HepG2 (cell line): ENCODE measurements around the gene CDYL2. TPM values are rescaled to one million over a fixed set of nuclear protein-coding genes. Genes with fewer than 3 reads are reported as not detected.

Source experiments
- ATAC-seq: fragments of 200-7000 bp; cut with Tn5 transposase; 3 replicates; pipeline ENCODE4 v1.9.1; 2020; ENCODE audit warnings: mild to moderate bottlenecking, moderate library complexity
- BruUV-seq: library from RNA; stranded (reverse); fragments of 400-500 nt; replicated peaks from 2 replicates; lab custom pipeline; 2021; lab: Mats Ljungman, UMichigan
- CTCF ChIA-PET: fragments of 300-600 bp; formaldehyde crosslinking; extraction: SDS; loops from one replicate; lab custom pipeline; 2021; ENCODE audit warnings: low total read pairs, inconsistent platforms, low intra/inter-chr PET ratio; lab: Yijun Ruan, JAX
- POLR2A ChIA-PET: fragments of 350-600 bp; sonication (Branson Sonifier 250); formaldehyde crosslinking; loops from one replicate; lab custom pipeline; 2020; ENCODE audit warnings: antibody characterized with exemption, inconsistent platforms; lab: Yijun Ruan, JAX
- DNase-seq: peaks from one replicate; pipeline ENCODE4 v3.0.0-alpha.2; 2015; ENCODE audit warnings: low spot score
- FAIRE-seq: peaks from 3 replicates; lab custom pipeline; 2011; peaks lifted over from hg19 to GRCh38; lab: Jason Lieb, UNC
- H2AFZ ChIP-seq: one replicate; pipeline ENCODE4 v1.6.1; 2011; ENCODE audit warnings: low read length, inconsistent platforms
- H3K27ac ChIP-seq: fragments of 300-600 bp; 3 replicates; pipeline ENCODE4 v1.8.0; 2011; ENCODE audit warnings: mixed run types, mild to moderate bottlenecking, mixed read lengths, low read length, inconsistent platforms; ENCODE audit not compliant: insufficient read depth; ENCODE audit errors: extremely low read length
- H3K27me3 ChIP-seq, 2 experiments: fragments of 200-600 bp in 1 of 2; 2 replicates in 1 of 2; 3 replicates in 1 of 2; pipeline versions ENCODE4 v1.6.0 to v1.8.0; 2011; ENCODE audit warnings: low read length in 2 of 2, mild to moderate bottlenecking in 2 of 2, moderate library complexity in 2 of 2, inconsistent platforms in 1 of 2; ENCODE audit not compliant: insufficient read depth in 2 of 2, control insufficient read depth in 1 of 2
- H3K36me3 ChIP-seq, 2 experiments: fragments of 200-600 bp in 1 of 2; replicated peaks in 1 of 2; 2 replicates in 1 of 2; 3 replicates in 1 of 2; pipeline versions ENCODE4 v1.5.1 to v1.8.0; 2011; ENCODE audit warnings: low read length in 2 of 2, inconsistent platforms in 1 of 2; ENCODE audit not compliant: insufficient read depth in 2 of 2, control insufficient read depth in 1 of 2
- H3K4me1 ChIP-seq: 2 replicates; pipeline ENCODE4 v1.5.1; 2012; ENCODE audit warnings: low read length, inconsistent platforms; ENCODE audit not compliant: insufficient read depth
- H3K4me2 ChIP-seq: 2 replicates; pipeline ENCODE4 v1.6.0; 2011; ENCODE audit warnings: low read depth, low read length, inconsistent platforms
- H3K4me3 ChIP-seq, 3 experiments: fragments of 200-600 bp in 1 of 3; sonication (generic), shearing (Covaris generic) in 1 of 3; replicated peaks in 1 of 3; 2 replicates each; pipeline ENCODE4 v1.5.1; 2011 to 2016; ENCODE audit warnings: low read length in 3 of 3, inconsistent platforms in 2 of 3, low read depth in 2 of 3, mild to moderate bottlenecking in 2 of 3, control low read depth in 1 of 3, mixed read lengths in 1 of 3; ENCODE audit not compliant: insufficient read depth in 1 of 3
- H3K79me2 ChIP-seq: one replicate; pipeline ENCODE4 v1.6.1; 2011; ENCODE audit warnings: low read length, inconsistent platforms; ENCODE audit not compliant: insufficient read depth
- H3K9ac ChIP-seq: 2 replicates; pipeline ENCODE4 v1.6.0; 2011; ENCODE audit warnings: mild to moderate bottlenecking, low read depth, low read length, inconsistent platforms; ENCODE audit not compliant: insufficient read depth
- H3K9me3 ChIP-seq: 2 replicates; pipeline ENCODE4 v1.5.1; 2012; ENCODE audit warnings: mild to moderate bottlenecking, low read length
- H4K20me1 ChIP-seq: 2 replicates; pipeline ENCODE4 v1.6.0; 2011; ENCODE audit warnings: inconsistent platforms, mild to moderate bottlenecking, low read length, moderate library complexity; ENCODE audit not compliant: insufficient read depth
- BCL6 ChIP-seq: IDR thresholded peaks from 2 replicates; pipeline ENCODE4 v1.6.1; 2016; ENCODE audit warnings: missing genetic modification reagents, missing compliant biosample characterization
- BRD4 ChIP-seq: sonication (generic); formaldehyde crosslinking; IDR thresholded peaks from 2 replicates; pipeline ENCODE4 v1.4.0; 2020; ENCODE audit warnings: missing genetic modification reagents
- RBAK ChIP-seq: sonication (generic); formaldehyde crosslinking; IDR thresholded peaks from 2 replicates; pipeline ENCODE4 v1.5.1; 2020; ENCODE audit warnings: mild to moderate bottlenecking, missing genetic modification reagents
- ZIK1 ChIP-seq: sonication (generic); formaldehyde crosslinking; IDR thresholded peaks from 2 replicates; pipeline ENCODE4 v1.5.0; 2020; ENCODE audit warnings: mild to moderate bottlenecking, low read depth, missing genetic modification reagents, borderline replicate concordance
- ZKSCAN8 ChIP-seq: IDR thresholded peaks from 2 replicates; pipeline ENCODE4 v1.6.1; 2016; ENCODE audit warnings: borderline replicate concordance, missing genetic modification reagents, missing compliant biosample characterization
- ZNF17 ChIP-seq: sonication (generic); formaldehyde crosslinking; IDR thresholded peaks from 2 replicates; pipeline ENCODE4 v1.5.0; 2020; ENCODE audit warnings: mild to moderate bottlenecking, missing genetic modification reagents
- ZNF720 ChIP-seq: sonication (generic); formaldehyde crosslinking; IDR thresholded peaks from 2 replicates; pipeline ENCODE4 v1.4.0; 2020; ENCODE audit warnings: missing genetic modification reagents
- in situ Hi-C: cut with HindIII; loops from 2 replicates; pipeline ENCODE4 v1.10.0; 2017; ENCODE audit warnings: low pct_unique_long_range_greater_than_20kb; ENCODE audit not compliant: extremely low pct_ligation_motif_present
- intact Hi-C: fragments of 100-400 bp; cut with micrococcal nuclease; formaldehyde crosslinking; loops from one replicate; pipeline ENCODE4 v1.10.0; 2022; ENCODE audit not compliant: unreplicated experiment
- polyA plus RNA-seq, 8 experiments: library from polyadenylated mRNA; depleted of rRNA in 3 of 8; stranded (reverse) in 7 of 8; unstranded in 1 of 8; fragments of >200 nt; fragmentation: Illumina TruSeq in 4 of 8; extraction: Trizol in 4 of 8; gene quantifications; 2 replicates each; pipeline versions ENCODE4 v1.2.1 to v1.2.3, GENCODE V29; 2011 to 2016; ENCODE audit warnings: low read depth in 4 of 8, missing spikeins in 1 of 8, mixed read lengths in 1 of 8; ENCODE audit not compliant: insufficient read depth in 1 of 8
- total RNA-seq, 5 experiments: library from RNA; depleted of rRNA; stranded (reverse); fragments of >200 nt; fragmentation: Illumina TruSeq; extraction: Trizol; gene quantifications; 2 replicates each; pipeline ENCODE4 v1.2.3, GENCODE V29; 2016; ENCODE audit warnings: low read depth in 1 of 5
- TF ChIP-seq, protein P1 (sequence below): sonication (generic); formaldehyde crosslinking; IDR thresholded peaks from 2 replicates; pipeline ENCODE4 v1.5.0; 2020; ENCODE audit warnings: missing genetic modification reagents
- TF ChIP-seq, protein P2 (sequence below): sonication (generic); formaldehyde crosslinking; IDR thresholded peaks from 2 replicates; pipeline ENCODE4 v1.4.0; 2020; ENCODE audit warnings: low read depth, missing genetic modification reagents
- TF ChIP-seq, protein P3 (sequence below): sonication (generic); formaldehyde crosslinking; IDR thresholded peaks from 2 replicates; pipeline ENCODE4 v1.4.0; 2020; ENCODE audit warnings: missing genetic modification reagents, low read depth, mild to moderate bottlenecking, borderline replicate concordance
- TF ChIP-seq, protein P4 (sequence below): sonication (generic); formaldehyde crosslinking; IDR thresholded peaks from 2 replicates; pipeline ENCODE4 v1.4.0; 2020; ENCODE audit warnings: missing genetic modification reagents

Gene CDYL2
- total and polyA plus RNA-seq, 2 of the 13 experiments (the other 11 are each of a cell fraction or from before 2014, with no cell fraction given) = 0.07 to 0.35 TPM

DNA sequence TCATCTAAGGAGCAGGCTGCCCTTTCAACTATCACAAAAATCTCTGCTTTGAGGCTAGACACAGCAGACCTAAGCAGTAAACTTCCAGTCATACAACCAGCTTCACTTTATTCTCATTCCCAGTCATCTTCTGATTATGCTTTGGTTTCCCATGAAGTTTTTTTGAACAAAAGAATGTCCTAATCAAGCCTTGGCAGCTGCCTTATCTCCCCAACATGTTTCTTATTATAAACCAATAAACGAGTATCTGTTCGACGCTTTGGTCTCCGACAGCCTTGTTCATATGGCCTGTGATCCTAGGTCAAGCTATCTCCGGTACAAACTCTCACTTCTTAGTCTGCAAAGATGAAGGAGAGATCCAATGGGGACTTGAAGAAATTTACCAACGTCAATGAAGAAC is 47.4 kb upstream of the CDYL2 start (continued):
- TF ChIP-seq, protein P1, sequence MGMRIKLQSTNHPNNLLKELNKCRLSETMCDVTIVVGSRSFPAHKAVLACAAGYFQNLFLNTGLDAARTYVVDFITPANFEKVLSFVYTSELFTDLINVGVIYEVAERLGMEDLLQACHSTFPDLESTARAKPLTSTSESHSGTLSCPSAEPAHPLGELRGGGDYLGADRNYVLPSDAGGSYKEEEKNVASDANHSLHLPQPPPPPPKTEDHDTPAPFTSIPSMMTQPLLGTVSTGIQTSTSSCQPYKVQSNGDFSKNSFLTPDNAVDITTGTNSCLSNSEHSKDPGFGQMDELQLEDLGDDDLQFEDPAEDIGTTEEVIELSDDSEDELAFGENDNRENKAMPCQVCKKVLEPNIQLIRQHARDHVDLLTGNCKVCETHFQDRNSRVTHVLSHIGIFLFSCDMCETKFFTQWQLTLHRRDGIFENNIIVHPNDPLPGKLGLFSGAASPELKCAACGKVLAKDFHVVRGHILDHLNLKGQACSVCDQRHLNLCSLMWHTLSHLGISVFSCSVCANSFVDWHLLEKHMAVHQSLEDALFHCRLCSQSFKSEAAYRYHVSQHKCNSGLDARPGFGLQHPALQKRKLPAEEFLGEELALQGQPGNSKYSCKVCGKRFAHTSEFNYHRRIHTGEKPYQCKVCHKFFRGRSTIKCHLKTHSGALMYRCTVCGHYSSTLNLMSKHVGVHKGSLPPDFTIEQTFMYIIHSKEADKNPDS (CRISPR knock-in tag) = no peak

DNA sequence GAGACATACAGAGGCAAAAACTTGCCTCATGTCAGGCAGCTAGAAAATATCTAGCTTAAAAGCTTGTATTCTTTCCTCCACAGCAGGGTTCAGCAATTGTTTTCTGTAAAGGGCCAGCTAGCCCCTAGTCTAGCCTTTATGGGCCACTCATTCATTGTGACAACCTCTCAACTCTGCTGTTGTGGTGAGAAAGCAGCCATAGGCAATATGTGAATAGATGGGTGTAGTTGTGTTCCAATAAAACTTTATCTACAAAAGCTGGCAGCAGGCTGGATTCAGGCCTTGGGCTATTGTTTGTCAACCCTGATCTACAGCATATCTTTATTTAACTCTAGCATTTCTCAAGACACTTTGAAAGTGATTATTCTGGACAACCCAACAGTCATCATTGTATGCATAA is 46.4 kb upstream of the CDYL2 start:
- Histone ChIP-seq H4K20me1 (no peaks in the 10 kb centered on the region), H3K27ac (no peak overlapping the region), H3K4me3 (no peak overlapping the region), H3K36me3 (no peaks in the 10 kb centered on the region), H3K27me3 (no peaks in the 10 kb centered on the region)
- BruUV-seq = no TSS peak
- no peak for ATAC-seq
- intact Hi-C loops = no loop called here
- POLR2A ChIA-PET = no interaction called here
- TF ChIP-seq BRD4 (CRISPR knock-in tag) (no peak), RBAK (CRISPR knock-in tag) (no peak), ZNF720 (CRISPR knock-in tag) (no peak), ZIK1 (CRISPR knock-in tag) (no peak), ZKSCAN8 (CRISPR knock-in tag) (no peak), ZNF17 (CRISPR knock-in tag) (no peak), BCL6 (CRISPR knock-in tag) (no peak)
- TF ChIP-seq, protein P2, sequence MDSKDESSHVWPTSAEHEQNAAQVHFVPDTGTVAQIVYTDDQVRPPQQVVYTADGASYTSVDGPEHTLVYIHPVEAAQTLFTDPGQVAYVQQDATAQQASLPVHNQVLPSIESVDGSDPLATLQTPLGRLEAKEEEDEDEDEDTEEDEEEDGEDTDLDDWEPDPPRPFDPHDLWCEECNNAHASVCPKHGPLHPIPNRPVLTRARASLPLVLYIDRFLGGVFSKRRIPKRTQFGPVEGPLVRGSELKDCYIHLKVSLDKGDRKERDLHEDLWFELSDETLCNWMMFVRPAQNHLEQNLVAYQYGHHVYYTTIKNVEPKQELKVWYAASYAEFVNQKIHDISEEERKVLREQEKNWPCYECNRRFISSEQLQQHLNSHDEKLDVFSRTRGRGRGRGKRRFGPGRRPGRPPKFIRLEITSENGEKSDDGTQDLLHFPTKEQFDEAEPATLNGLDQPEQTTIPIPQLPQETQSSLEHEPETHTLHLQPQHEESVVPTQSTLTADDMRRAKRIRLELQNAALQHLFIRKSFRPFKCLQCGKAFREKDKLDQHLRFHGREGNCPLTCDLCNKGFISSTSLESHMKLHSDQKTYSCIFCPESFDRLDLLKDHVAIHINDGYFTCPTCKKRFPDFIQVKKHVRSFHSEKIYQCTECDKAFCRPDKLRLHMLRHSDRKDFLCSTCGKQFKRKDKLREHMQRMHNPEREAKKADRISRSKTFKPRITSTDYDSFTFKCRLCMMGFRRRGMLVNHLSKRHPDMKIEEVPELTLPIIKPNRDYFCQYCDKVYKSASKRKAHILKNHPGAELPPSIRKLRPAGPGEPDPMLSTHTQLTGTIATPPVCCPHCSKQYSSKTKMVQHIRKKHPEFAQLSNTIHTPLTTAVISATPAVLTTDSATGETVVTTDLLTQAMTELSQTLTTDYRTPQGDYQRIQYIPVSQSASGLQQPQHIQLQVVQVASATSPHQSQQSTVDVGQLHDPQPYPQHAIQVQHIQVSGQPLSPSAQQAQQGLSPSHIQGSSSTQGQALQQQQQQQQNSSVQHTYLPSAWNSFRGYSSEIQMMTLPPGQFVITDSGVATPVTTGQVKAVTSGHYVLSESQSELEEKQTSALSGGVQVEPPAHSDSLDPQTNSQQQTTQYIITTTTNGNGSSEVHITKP (CRISPR knock-in tag) = no peak
- TF ChIP-seq, protein P3, sequence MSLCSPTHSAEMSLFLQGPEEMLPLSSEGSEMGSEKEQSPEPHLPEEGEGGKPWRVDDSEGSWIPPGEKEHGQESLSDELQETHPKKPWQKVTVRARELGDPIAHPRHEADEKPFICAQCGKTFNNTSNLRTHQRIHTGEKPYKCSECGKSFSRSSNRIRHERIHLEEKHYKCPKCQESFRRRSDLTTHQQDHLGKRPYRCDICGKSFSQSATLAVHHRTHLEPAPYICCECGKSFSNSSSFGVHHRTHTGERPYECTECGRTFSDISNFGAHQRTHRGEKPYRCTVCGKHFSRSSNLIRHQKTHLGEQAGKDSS (CRISPR knock-in tag) = no peak
- TF ChIP-seq, protein P4, sequence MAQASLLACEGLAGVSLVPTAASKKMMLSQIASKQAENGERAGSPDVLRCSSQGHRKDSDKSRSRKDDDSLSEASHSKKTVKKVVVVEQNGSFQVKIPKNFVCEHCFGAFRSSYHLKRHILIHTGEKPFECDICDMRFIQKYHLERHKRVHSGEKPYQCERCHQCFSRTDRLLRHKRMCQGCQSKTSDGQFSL = no peak
- TF ChIP-seq, all 625 proteins: peak for 0
- Histone ChIP-seq H2AFZ (no peak overlapping the region), H3K4me2 (no peak overlapping the region), H3K9me3 (no peaks in the 10 kb centered on the region), H3K79me2 (no peaks in the 10 kb centered on the region), H3K9ac (no peak overlapping the region), H3K4me1 (peaks cover 7% of the 10 kb centered on the region)
- FAIRE-seq = no peak
- CTCF ChIA-PET = no interaction called here
- no peak for DNase-seq
- in situ Hi-C loops = no loop called here
